ENCODE data around the gene TMEM126A.

TMEM126A gene

DNA sequence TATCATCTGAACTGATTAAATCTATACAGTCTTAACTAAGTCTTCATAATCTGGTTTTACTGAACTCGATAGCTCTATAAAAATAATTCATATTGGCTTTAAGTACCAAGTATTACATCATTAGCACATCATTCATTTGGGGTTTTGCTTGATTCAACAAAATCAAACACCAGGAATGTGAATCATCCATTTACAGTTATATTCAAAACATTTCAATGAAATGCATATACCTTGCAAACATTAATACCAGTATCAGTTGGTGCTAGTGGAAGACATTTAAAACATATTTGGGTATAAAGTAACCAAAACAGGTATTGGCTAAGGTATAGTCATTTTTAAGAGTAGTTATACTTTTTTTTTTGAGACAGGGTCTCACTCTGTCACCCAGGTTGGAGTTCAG is 50.4 kb downstream of the TMEM126A start:
- DNase-seq, result no peak

DNA sequence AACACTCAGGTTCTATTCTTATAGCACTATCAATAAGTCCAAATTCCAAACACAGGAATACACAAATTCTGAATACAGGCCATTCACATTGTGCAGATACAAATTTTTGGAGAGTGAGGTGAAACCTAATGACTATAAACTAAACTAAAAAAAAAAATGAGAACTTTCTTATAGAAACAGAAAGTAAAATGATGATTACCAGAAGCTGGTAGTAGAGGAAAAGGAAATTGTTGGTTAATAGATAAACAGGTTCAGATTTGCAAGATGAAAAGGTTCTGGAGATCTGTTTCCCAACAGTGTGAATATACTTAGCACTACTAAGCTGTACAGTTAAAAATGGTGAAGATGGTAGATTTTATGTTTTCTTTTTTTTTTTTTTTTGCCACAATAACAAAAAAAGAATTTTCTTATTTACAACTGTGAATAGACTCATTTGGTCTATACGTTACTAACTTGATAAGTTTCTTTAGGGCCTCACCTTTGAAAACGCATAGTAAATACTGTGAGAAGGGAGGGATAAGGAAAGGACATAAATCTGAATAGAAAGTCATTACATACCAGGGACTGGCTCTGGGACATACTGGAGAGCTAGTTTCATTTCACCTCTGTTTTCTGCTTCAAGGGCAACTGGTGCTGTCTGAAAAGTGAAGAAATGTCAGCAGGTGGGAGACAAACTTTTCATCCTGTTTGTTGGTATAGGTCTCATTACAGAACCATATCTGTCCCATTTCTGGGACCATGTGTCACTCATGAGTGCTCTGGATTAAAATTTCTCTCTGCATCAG is 52.4 kb downstream of the TMEM126A start:
- DNase-seq, result no peak

DNA sequence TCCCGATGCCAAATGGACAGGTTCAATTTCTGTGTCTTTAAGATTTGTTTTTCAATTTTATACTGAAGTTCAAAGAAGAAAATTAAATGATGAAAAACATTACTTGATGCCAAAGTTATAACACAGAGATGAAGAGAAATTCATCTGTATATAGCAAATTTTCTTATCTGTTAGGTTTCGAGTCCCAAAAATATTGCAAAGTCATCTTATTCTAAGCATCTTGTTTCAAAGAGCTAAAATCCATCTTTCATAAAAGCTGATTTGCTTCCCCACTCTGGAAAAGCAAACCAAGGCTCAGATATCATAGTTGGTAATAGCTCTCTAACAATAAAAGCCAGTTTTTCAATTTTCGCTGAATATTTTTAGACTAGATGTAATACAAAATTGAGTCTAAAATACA is 57.2 kb downstream of the TMEM126A start:
- DNase-seq, result no peak

DNA sequence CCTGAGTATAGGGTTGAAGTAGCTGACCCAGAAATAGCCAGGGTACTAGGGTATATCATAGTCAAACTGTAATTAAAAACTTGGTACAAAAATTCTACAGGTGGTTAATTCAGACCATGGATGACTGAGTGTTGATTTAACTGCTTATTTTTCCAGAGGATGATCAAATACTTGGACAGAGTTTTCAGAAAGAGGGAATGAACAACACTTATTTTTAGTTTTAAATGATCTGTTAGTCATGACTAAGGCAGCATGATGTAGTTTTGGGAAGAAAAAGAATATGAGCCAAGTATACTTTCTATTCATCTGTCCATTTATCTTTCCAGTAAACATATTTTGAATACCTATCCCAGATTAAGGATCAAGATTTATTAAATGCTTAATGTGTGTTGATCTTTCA is 58.0 kb downstream of the TMEM126A start:
- no peak for DNase-seq

Data from NCI-H1048 (cell line).